Small intestine (tissue), 7 donors: ENCODE results near the gene PLCH1. TPM values are rescaled to one million over a fixed set of nuclear protein-coding genes. Genes with fewer than 3 reads are reported as not detected.
"Not testable (repeated sequence)": the region's sequence is repeated elsewhere in the genome, so short reads cannot be mapped to it uniquely, and the experiment has no call there.

Source experiments
- DNase-seq, 2 donors: peaks; one replicate each; pipeline versions ENCODE4 v3.0.0 to v3.0.0-alpha.2; 2013
- FAIRE-seq: peaks from 2 replicates; lab custom pipeline; 2012; peaks lifted over from hg19 to GRCh38; lab: Jason Lieb, UNC
- H3K27ac ChIP-seq, 3 donors: one replicate each; pipeline ENCODE4 v1.5.1; 2013; ENCODE audit warnings: low read length in 2 of 3, mild to moderate bottlenecking in 2 of 3, control low read depth in 1 of 3, inconsistent platforms in 1 of 3, low read depth in 1 of 3, moderate library complexity in 1 of 3
- H3K27me3 ChIP-seq, 3 donors: one replicate each; pipeline ENCODE4 v1.6.1; 2013; ENCODE audit warnings: low read length in 3 of 3, inconsistent platforms in 1 of 3; ENCODE audit not compliant: control insufficient read depth in 3 of 3, insufficient read depth in 3 of 3
- H3K36me3 ChIP-seq, 3 donors: one replicate each; pipeline ENCODE4 v1.6.1; 2013; ENCODE audit warnings: low read length in 3 of 3, inconsistent platforms in 1 of 3, low read depth in 1 of 3, mild to moderate bottlenecking in 1 of 3, moderate library complexity in 1 of 3; ENCODE audit not compliant: control insufficient read depth in 3 of 3, insufficient read depth in 2 of 3
- H3K4me1 ChIP-seq, 3 donors: one replicate each; pipeline ENCODE4 v1.6.1; 2013; ENCODE audit warnings: low read length in 2 of 3, inconsistent platforms in 1 of 3, low read depth in 1 of 3, mild to moderate bottlenecking in 1 of 3, moderate library complexity in 1 of 3; ENCODE audit not compliant: control insufficient read depth in 3 of 3, insufficient read depth in 2 of 3
- H3K4me3 ChIP-seq, 3 donors: one replicate each; pipeline ENCODE4 v1.5.1; 2013; ENCODE audit warnings: low read length in 3 of 3, control low read depth in 1 of 3, inconsistent platforms in 1 of 3, low read depth in 1 of 3, mild to moderate bottlenecking in 1 of 3, moderate library complexity in 1 of 3
- H3K9me3 ChIP-seq, 2 donors: one replicate each; pipeline ENCODE4 v1.6.1; 2013; ENCODE audit warnings: low read depth in 1 of 2, low read length in 1 of 2; ENCODE audit not compliant: control insufficient read depth in 2 of 2, insufficient read depth in 1 of 2
- WGBS, 3 donors: extraction: QIAGEN DNeasy Blood & Tissue Kit; methylation state at CpG; one replicate each; pipeline ENCODE4 v1.1.7; 2013; 5-methylcytosine and 5-hydroxymethylcytosine counted together
- polyA plus RNA-seq, 4 donors: library from polyadenylated mRNA; stranded (reverse) in 3 of 4; unstranded in 1 of 4; fragments of 200-250 nt in 3 of 4; fragments of 120-200 nt in 1 of 4; gene quantifications; one replicate each; pipeline versions ENCODE4 v1.2.1 to v1.2.3, GENCODE V29; 2013
- donor health status: healthy with polysubstance abuse.
- donor health status: control.
- donor health status: control.
- donor health status: Bipolar disorder and iron deficiency.
- donor health status: healthy.

The PLCH1 gene
- polyA plus RNA-seq, 4 donors = 1.4 to 9.7 (median 2.8) TPM

GRCh38 chr3:155407971-155408370 is 336.9 kb downstream of the PLCH1 start:
- no peaks in the 10 kb centered on the region for H3K27me3 ChIP-seq
- H3K9me3 ChIP-seq = peaks cover 0 to 4% of the 10 kb centered on the region in 2 donors
- WGBS, 3 donors = 87 to 95% (median 88%) methylated on average over 3 of the region's 3 CpGs
- H3K4me3 ChIP-seq = no peak overlapping the region
- peaks cover 0 to 3% (median 0%) of the 10 kb centered on the region in 3 donors for H3K4me1 ChIP-seq
- FAIRE-seq (no peak), DNase-seq (no peak)
- H3K36me3 ChIP-seq = no peaks in the 10 kb centered on the region
- no peak overlapping the region for H3K27ac ChIP-seq

GRCh38 chr3:155407331-155407730 is 337.5 kb downstream of the PLCH1 start:
- DNase-seq = no peak
- Histone ChIP-seq H3K36me3 (no peaks in the 10 kb centered on the region), H3K4me1 (no peaks in the 10 kb centered on the region), H3K4me3 (no peak overlapping the region), H3K27ac (no peak overlapping the region), H3K9me3 (peaks cover 0 to 4% of the 10 kb centered on the region in 2 donors), H3K27me3 (no peaks in the 10 kb centered on the region)
- 82 to 90% (median 86%) methylated on average over 1 of the region's 1 CpG for WGBS, 3 donors
- no peak for FAIRE-seq

GRCh38 chr3:155404486-155404885 is 340.4 kb downstream of the PLCH1 start:
- Histone ChIP-seq H3K27me3 (no peaks in the 10 kb centered on the region), H3K4me1 (no peaks in the 10 kb centered on the region), H3K9me3 (peaks cover 0 to 13% of the 10 kb centered on the region in 2 donors), H3K27ac (no peak overlapping the region), H3K4me3 (no peak overlapping the region), H3K36me3 (no peaks in the 10 kb centered on the region)
- DNase-seq = peak in 1 of 2 donors; percentile 35
- 37 to 76% (median 63%) methylated on average over 1 of the region's 1 CpG for WGBS, 3 donors
- FAIRE-seq = no peak

GRCh38 chr3:155402656-155403055 is 342.2 kb downstream of the PLCH1 start:
- no peaks in the 10 kb centered on the region for H3K36me3 ChIP-seq
- FAIRE-seq (no peak), DNase-seq (no peak)
- no peak overlapping the region for H3K4me3 ChIP-seq
- no peaks in the 10 kb centered on the region for H3K4me1 ChIP-seq
- H3K27me3 ChIP-seq = no peaks in the 10 kb centered on the region
- H3K27ac ChIP-seq = no peak overlapping the region
- peaks cover 0 to 13% of the 10 kb centered on the region in 2 donors for H3K9me3 ChIP-seq

GRCh38 chr3:155398046-155398445 is 346.8 kb downstream of the PLCH1 start:
- no peak for DNase-seq
- no peaks in the 10 kb centered on the region for H3K27me3 ChIP-seq
- no peak overlapping the region for H3K4me3 ChIP-seq
- H3K36me3 ChIP-seq = no peaks in the 10 kb centered on the region
- no peak for FAIRE-seq
- no peaks in the 10 kb centered on the region for H3K4me1 ChIP-seq
- H3K9me3 ChIP-seq = peaks cover 0 to 16% of the 10 kb centered on the region in 2 donors
- H3K27ac ChIP-seq = no peak overlapping the region

- not testable (repeated sequence) for DNase-seq, H3K9me3 ChIP-seq, H3K27me3 ChIP-seq, H3K4me1 ChIP-seq, FAIRE-seq, H3K4me3 ChIP-seq, H3K27ac ChIP-seq, H3K36me3 ChIP-seq
- WGBS, 3 donors = 64 to 85% (median 78%) methylated on average over 2 of the region's 2 CpGs
Measured at GRCh38 chr3:155394896-155395295, 350.0 kb downstream of the PLCH1 start.

GRCh38 chr3:155394240-155394639 is 350.6 kb downstream of the PLCH1 start:
- H3K4me1 ChIP-seq = no peaks in the 10 kb centered on the region
- WGBS, 3 donors = 95 to 96% (median 95%) methylated on average over 1 of the region's 1 CpG
- H3K27ac ChIP-seq = no peak overlapping the region
- no peaks in the 10 kb centered on the region for H3K36me3 ChIP-seq
- FAIRE-seq (no peak), DNase-seq (no peak)
- peaks cover 0 to 4% of the 10 kb centered on the region in 2 donors for H3K9me3 ChIP-seq
- H3K4me3 ChIP-seq = no peak overlapping the region
- H3K27me3 ChIP-seq = no peaks in the 10 kb centered on the region

GRCh38 chr3:155393316-155393715 is 351.6 kb downstream of the PLCH1 start:
- FAIRE-seq (no peak), DNase-seq (no peak)
- H3K4me1 ChIP-seq = no peaks in the 10 kb centered on the region
- H3K36me3 ChIP-seq = no peaks in the 10 kb centered on the region
- H3K9me3 ChIP-seq = peaks cover 0 to 4% of the 10 kb centered on the region in 2 donors
- H3K27me3 ChIP-seq = no peaks in the 10 kb centered on the region
- 54 to 73% (median 54%) methylated on average over 1 of the region's 1 CpG for WGBS, 3 donors
- no peak overlapping the region for H3K27ac ChIP-seq
- no peak overlapping the region for H3K4me3 ChIP-seq

GRCh38 chr3:155392138-155392537 is 352.7 kb downstream of the PLCH1 start:
- 55 to 78% (median 68%) methylated on average over 1 of the region's 1 CpG for WGBS, 3 donors
- H3K4me3 ChIP-seq = no peak overlapping the region
- no peaks in the 10 kb centered on the region for H3K27me3 ChIP-seq
- H3K27ac ChIP-seq = no peak overlapping the region
- FAIRE-seq (no peak), DNase-seq (no peak)
- H3K36me3 ChIP-seq = no peaks in the 10 kb centered on the region
- peaks cover 0 to 4% of the 10 kb centered on the region in 2 donors for H3K9me3 ChIP-seq
- no peaks in the 10 kb centered on the region for H3K4me1 ChIP-seq
